GM19193 (cell line): ENCODE data around the gene CEP57.

Source experiments
- POLR2A ChIP-seq: IDR thresholded peaks from 4 replicates; pipeline ENCODE4 v1.6.1; 2011; ENCODE audit not compliant: insufficient read depth, insufficient read length; ENCODE audit errors: extremely low read depth

Gene CEP57

DNA sequence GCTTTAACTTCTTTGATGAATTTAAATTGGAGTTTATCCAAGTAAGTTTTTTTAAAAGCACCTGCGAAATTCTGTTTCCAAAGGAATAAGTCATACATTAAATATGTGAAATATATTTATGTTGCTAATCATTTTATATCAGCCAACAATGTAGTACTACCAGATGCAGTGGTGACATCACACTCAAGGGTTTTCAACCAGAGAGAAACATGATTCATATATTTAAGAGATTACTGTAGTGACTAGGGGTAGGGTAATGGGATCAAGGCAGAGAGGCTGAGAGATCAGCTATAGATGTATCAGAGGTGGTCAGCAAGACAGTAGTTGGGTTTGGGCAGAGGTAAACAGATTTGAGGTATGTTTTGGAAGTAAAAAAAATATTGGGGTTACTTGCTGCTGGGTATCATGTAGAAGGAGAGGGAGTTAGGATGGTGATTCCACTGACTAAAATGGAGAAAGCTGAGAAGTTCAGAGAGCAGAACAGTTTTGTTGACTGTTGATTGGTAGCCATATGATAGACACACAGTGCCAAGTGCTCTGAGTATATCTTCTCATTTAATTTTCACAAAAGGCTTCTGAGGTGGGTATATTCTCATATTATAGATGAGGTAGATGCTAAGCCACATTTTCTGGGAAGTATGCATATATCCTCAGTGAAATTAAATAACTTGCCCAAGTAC is 39.4 kb downstream of the CEP57 start:
- no peak for TF ChIP-seq POLR2A

DNA sequence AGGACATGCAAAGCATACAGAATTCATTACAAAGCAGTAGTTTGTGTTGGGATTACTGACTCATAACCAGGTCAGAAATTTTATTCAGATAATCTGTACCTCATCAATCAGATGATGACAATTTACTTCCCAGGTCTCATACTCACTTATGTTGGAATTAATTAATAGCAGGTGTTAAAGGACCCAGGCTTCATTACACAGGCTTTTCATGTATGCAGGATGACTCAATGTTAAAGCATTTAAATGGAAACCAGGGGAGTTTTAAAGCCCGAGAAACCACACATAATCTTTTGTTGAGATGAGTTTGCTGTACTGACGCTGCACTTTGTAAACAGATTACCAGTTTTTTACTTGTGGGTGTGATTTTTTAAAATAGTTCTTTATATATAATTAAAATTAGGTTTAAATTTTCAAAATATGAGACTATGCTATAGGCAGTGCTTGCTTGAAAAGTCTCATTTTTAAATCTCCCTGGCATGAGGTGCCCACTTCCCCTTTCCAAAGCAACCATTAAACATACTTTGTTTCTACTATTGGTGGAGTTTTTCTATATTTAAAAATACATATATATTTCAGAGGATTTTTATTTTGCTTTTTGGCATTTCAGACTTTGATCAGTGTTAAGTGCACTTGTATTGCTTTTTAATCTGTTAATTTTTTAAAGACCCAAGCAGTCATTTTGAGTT is 41.0 kb downstream of the CEP57 start:
- TF ChIP-seq POLR2A: no peak

DNA sequence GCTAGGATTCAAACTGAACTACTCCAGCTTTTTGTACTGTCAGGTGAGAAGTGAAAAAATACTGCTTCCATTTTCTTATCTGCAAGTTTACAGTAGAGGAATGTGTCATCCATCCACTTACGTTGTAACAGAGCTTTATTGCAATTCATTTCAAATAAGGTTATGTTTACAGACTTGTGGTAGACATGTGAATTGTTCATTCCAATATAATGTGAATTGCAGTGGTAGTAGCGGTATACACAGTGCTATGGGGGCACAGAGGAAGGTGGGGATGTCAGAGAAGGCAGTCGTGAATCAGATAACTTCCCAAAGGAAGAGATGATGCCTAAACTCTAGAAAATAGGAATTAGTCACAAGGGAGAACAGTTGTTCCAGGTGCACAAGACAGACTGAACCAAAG is 42.5 kb downstream of the CEP57 start:
- no peak for TF ChIP-seq POLR2A

DNA sequence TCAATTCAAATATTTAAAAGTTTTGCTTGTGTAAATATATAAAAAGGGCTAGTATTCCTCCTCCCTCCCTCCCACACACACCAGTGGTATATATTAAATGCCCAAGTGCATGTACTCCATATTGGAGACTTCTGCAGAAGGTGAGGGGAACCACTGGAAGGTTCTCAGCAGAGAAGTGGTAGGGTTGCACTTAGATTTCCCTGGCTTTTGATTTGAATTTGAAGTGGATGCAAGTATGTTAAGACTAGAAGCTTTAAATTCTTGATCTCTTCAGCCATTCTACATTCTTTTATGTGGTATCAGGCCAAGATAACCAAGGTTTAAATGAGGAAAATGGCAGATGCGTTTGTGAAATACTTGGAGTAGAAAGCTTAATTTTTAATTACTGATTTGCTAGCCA is 43.1 kb downstream of the CEP57 start:
- no peak for TF ChIP-seq POLR2A

DNA sequence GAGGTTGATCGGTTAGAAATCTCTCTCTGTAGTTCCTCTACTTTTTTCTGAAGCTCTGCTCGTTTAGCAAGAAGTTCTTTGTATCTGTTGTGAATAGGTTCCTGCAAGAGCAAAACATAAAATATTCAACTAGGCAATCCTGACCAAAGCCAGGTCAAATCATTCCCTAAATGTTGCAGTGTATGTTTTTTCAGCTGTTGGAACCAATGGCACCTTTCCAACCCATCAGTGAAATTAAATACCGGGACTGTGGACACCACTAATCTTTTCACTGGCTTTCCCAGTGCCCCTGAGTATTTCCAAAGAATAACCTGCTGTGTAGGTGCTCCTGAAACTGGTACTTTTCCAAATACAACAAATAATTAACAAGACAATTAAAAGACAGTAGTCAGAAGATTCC is 45.1 kb downstream of the CEP57 start:
- TF ChIP-seq POLR2A: no peak

DNA sequence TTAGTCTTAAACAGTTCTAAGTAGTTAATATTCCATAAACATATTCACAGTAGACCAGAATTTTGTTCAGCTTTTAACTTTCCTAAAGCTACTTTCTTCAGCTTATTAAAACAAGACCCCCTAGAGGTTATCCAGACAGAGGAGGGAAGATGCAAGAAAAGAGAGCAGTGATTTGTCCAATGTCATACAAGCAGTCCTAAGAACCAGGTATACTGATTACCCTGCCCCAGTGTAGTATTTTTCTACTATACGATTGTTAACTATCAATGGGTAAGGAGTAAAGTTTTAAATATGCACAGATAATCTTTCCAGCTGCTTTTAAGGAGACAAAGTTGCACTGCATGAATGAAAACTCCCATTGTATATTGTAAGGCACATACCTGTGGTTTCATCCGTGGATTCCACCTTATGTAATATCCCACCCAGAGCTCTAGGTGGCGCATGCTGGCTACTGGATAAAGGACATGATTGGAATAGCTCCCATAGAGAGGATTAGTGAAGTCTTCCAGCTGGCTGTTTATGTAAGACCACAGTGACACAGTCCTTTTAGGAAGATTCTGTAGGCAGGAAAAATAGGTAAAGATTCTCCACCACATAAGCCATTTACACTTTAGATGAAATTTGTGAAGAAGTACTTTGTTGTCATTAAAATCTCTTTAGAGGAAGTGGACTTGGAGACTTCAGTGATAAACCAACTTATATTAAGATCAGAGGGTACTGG is 45.6 kb downstream of the CEP57 start:
- no peak for TF ChIP-seq POLR2A

DNA sequence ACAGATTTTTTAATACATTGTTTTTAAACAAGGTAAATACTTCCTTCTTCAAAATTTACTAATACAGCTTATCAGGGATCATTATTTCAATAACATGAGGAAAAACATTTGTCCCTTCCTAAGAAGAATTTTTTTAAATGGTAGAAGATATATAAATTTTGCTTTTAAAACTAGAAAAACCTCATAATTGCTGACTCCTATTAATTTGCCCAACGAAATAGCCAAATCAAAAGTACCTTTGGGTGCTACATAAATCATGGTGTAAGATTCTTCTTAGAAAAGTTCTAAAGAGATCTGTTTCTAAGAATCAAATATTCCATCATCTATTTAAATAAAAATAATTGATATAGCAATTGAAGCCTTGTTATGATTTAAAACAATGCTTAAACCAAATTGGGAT is 54.9 kb downstream of the CEP57 start:
- no peak for TF ChIP-seq POLR2A

DNA sequence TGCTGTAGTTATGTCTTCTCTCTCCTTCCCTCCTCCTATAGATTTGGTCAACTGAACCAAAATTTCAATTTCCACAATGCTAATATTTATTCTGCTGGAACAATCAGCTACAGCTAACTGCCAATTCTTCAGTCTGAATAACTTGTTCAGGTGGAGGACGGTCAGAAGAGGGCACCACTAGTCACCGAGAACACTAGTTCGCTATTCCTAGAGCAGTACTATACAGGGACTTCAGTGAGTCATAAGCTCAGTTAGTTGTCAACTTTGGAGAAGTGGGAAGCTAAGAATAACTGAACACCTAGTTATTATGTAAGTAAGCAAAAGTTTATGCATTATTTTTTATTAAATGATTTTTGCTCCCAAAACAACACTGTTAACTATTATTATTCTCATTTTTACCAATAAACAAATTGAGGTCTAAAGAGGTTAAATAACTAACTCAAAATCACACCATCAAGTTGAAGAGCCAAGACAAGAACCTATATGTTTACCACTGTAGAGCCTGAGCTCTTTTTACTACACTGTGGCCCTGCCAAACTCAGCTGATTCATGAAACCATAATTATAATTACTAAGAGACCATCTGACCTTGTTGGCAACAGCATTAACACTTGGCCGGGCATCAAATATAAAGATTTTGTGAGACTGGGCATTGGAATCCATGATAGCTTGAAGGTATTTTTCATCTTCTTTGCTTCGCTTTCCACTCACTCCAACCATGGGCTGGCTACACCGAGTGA is 59.0 kb downstream of the CEP57 start:
- TF ChIP-seq POLR2A: no peak

DNA sequence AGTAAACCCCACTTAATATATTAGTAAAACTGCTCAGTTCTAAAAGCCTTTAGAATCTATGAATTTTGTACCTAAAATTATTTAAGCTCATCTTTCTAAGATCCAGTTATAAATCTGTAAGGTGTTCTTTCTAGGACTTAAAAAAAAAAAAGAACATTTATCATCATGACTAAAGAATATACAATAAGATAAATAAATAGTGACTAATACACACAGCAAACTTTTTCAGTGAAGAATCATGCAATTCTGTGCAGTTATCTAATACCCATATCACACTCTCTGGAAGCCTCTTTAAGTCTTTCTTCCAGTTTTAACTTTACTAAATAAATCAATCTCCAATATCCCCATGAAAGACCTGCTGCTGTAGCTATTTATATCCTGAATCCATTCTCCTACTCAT is 59.8 kb downstream of the CEP57 start:
- TF ChIP-seq POLR2A: no peak

DNA sequence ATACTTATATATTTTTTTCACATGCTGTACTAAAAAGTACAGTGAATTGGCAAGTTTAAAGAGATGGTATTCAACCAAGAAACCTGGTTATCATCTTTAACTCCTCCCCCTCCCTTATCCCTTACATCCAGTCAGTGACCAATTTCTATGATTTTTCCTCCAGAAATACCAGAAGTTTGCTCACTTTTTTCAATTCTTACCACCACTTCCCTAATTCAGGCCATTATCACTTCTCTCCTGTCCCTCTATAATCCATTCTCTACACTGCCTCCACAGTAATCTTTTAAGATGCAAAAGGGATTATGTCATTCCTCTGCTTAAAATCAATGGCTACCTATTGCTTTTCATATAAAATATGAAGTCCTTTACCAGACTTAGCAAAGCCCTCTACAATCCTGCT is 62.8 kb downstream of the CEP57 start:
- no peak for TF ChIP-seq POLR2A

DNA sequence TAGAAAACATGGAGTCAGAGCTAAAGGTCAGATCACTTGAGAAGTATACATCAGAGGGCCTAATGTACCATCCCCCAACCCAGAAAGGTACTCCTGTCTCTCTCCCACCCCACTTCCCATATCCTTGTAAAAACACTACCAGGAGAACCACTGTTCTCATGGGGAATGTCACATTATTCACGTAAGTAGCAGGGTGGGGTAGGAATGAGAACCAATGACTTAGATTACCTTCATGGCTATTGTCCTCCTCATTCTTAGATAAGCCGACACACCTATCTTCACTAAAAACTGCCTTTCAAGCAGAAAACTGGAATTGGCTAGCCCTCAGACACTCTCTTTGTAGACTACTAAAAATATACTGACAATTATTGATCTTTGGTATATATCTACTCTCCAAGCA is 63.6 kb downstream of the CEP57 start:
- TF ChIP-seq POLR2A: no peak

DNA sequence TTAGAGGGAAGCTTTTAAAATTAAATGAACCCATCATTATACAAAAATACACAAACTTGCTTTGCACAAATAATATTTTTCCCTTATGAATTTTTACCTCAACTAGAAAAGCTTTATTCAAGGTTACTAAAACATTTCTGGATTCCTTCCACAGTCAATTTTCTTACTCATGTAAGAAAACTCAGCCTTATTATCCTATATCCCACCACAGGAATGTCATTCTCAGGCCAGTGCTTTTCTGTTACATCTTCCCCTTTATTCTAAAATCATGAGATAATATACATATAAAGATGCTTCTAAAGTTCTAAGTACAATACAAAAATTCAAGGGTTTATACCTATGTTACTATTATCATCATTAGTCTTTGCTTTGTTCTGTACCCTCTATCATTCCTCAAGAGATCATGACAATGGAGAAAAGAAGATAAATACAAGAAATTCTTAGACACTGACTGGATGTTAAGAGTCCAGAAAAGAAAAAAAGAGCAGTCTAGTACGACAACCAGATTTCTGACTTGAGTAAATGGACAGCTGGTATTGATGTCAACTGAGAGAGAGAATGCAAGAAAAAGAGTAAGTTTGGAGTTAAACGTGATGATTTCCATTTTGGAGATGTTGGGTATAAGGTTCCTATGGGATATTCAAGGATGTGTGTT is 73.3 kb downstream of the CEP57 start:
- TF ChIP-seq POLR2A: no peak

DNA sequence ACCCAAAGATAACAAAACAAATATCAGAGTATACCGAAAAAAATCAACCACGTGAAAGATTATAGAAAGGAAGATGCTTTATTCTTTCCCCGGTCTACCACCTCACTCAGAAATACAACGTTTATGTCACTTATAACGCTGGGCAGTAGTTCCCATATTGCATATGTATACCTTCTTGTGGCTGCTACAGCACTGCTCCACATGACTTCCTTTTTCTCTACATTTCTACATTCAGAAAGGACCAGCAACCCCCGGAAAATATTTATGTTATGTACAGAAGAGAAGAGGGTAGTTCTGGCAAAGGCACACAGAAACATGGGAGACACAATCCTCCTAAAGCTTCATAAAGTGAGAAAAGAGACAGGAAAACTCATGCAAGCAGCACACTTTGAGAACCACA is 76.8 kb downstream of the CEP57 start:
- no peak for TF ChIP-seq POLR2A

DNA sequence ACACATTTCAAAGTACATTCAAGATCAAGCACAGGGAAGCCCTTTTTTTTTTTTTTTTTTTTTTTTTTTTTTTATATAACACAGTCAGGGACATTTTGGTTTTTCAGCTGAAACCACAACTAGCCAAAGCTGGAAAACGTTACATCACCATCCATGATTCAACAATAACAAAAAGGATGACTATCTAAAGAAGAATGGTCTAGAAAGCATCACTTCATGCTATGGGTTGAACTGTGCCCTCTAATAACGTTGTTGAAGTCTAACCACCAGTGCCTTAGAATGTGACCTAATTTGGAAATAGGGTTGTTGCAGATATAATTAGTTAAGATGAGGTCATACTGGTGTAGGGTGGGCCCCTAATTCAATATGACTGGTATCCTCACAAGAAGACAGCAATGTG is 87.0 kb downstream of the CEP57 start:
- TF ChIP-seq POLR2A: no peak
